HepG2 (cell line): ENCODE results near the gene NOTCH4. TPM values are rescaled to one million over a fixed set of nuclear protein-coding genes. Genes with fewer than 3 reads are reported as not detected.

Source experiments
- ATAC-seq: fragments of 200-7000 bp; cut with Tn5 transposase; 3 replicates; pipeline ENCODE4 v1.9.1; 2020; ENCODE audit warnings: mild to moderate bottlenecking, moderate library complexity
- Bru-seq: library from RNA; stranded (reverse); fragments of 400-500 nt; gene quantifications from one replicate; lab custom pipeline; 2021; lab: Mats Ljungman, UMichigan
- BruChase-seq, 2 experiments: library from RNA; stranded (reverse); fragments of 400-500 nt; gene quantifications; one replicate each; lab custom pipeline; 2021; lab: Mats Ljungman, UMichigan
- BruUV-seq: library from RNA; stranded (reverse); fragments of 400-500 nt; replicated peaks from 2 replicates; lab custom pipeline; 2021; lab: Mats Ljungman, UMichigan
- CTCF ChIA-PET: fragments of 300-600 bp; formaldehyde crosslinking; extraction: SDS; loops from one replicate; lab custom pipeline; 2021; ENCODE audit warnings: low total read pairs, inconsistent platforms, low intra/inter-chr PET ratio; lab: Yijun Ruan, JAX
- POLR2A ChIA-PET: fragments of 350-600 bp; sonication (Branson Sonifier 250); formaldehyde crosslinking; loops from one replicate; lab custom pipeline; 2020; ENCODE audit warnings: antibody characterized with exemption, inconsistent platforms; lab: Yijun Ruan, JAX
- DNase-seq: peaks from one replicate; pipeline ENCODE4 v3.0.0-alpha.2; 2015; ENCODE audit warnings: low spot score
- FAIRE-seq: peaks from 3 replicates; lab custom pipeline; 2011; peaks lifted over from hg19 to GRCh38; lab: Jason Lieb, UNC
- H2AFZ ChIP-seq: one replicate; pipeline ENCODE4 v1.6.1; 2011; ENCODE audit warnings: low read length, inconsistent platforms
- H3K27ac ChIP-seq: fragments of 300-600 bp; 3 replicates; pipeline ENCODE4 v1.8.0; 2011; ENCODE audit warnings: mixed run types, mild to moderate bottlenecking, mixed read lengths, low read length, inconsistent platforms; ENCODE audit not compliant: insufficient read depth; ENCODE audit errors: extremely low read length
- H3K27me3 ChIP-seq, 2 experiments: fragments of 200-600 bp in 1 of 2; 2 replicates in 1 of 2; 3 replicates in 1 of 2; pipeline versions ENCODE4 v1.6.0 to v1.8.0; 2011; ENCODE audit warnings: low read length in 2 of 2, mild to moderate bottlenecking in 2 of 2, moderate library complexity in 2 of 2, inconsistent platforms in 1 of 2; ENCODE audit not compliant: insufficient read depth in 2 of 2, control insufficient read depth in 1 of 2
- H3K36me3 ChIP-seq, 2 experiments: fragments of 200-600 bp in 1 of 2; replicated peaks in 1 of 2; 2 replicates in 1 of 2; 3 replicates in 1 of 2; pipeline versions ENCODE4 v1.5.1 to v1.8.0; 2011; ENCODE audit warnings: low read length in 2 of 2, inconsistent platforms in 1 of 2; ENCODE audit not compliant: insufficient read depth in 2 of 2, control insufficient read depth in 1 of 2
- H3K4me1 ChIP-seq: 2 replicates; pipeline ENCODE4 v1.5.1; 2012; ENCODE audit warnings: low read length, inconsistent platforms; ENCODE audit not compliant: insufficient read depth
- H3K4me2 ChIP-seq: 2 replicates; pipeline ENCODE4 v1.6.0; 2011; ENCODE audit warnings: low read depth, low read length, inconsistent platforms
- H3K4me3 ChIP-seq, 3 experiments: fragments of 200-600 bp in 1 of 3; sonication (generic), shearing (Covaris generic) in 1 of 3; replicated peaks in 1 of 3; 2 replicates each; pipeline ENCODE4 v1.5.1; 2011 to 2016; ENCODE audit warnings: low read length in 3 of 3, inconsistent platforms in 2 of 3, low read depth in 2 of 3, mild to moderate bottlenecking in 2 of 3, control low read depth in 1 of 3, mixed read lengths in 1 of 3; ENCODE audit not compliant: insufficient read depth in 1 of 3
- H3K79me2 ChIP-seq: one replicate; pipeline ENCODE4 v1.6.1; 2011; ENCODE audit warnings: low read length, inconsistent platforms; ENCODE audit not compliant: insufficient read depth
- H3K9ac ChIP-seq: 2 replicates; pipeline ENCODE4 v1.6.0; 2011; ENCODE audit warnings: mild to moderate bottlenecking, low read depth, low read length, inconsistent platforms; ENCODE audit not compliant: insufficient read depth
- H3K9me3 ChIP-seq: 2 replicates; pipeline ENCODE4 v1.5.1; 2012; ENCODE audit warnings: mild to moderate bottlenecking, low read length
- H4K20me1 ChIP-seq: 2 replicates; pipeline ENCODE4 v1.6.0; 2011; ENCODE audit warnings: inconsistent platforms, mild to moderate bottlenecking, low read length, moderate library complexity; ENCODE audit not compliant: insufficient read depth
- ETV6 ChIP-seq: sonication (generic); formaldehyde crosslinking; conservative IDR thresholded peaks from 2 replicates; pipeline ENCODE4 v1.4.0; 2020; ENCODE audit warnings: missing genetic modification reagents
- TAF15 ChIP-seq: fragments of 200-400 bp; formaldehyde crosslinking; IDR thresholded peaks from one replicate; pipeline ENCODE4 v1.6.1; 2018; ENCODE audit warnings: mild to moderate bottlenecking, low read depth, low read length; ENCODE audit not compliant: poor library complexity, severe bottlenecking
- ZC3H13 ChIP-seq: sonication (generic); formaldehyde crosslinking; IDR thresholded peaks from 2 replicates; pipeline ENCODE4 v1.8.1; 2023; ENCODE audit warnings: mild to moderate bottlenecking, missing genetic modification reagents, moderate library complexity
- ZNF614 ChIP-seq: IDR thresholded peaks from 2 replicates; pipeline ENCODE4 v1.6.1; 2018; ENCODE audit warnings: missing biosample characterization, missing genetic modification reagents, inconsistent platforms, borderline replicate concordance
- WGBS: methylation state at CpG from one replicate; pipeline ENCODE4 v1.1.6; 2017; ENCODE audit warnings: low lambda C conversion rate; 5-methylcytosine and 5-hydroxymethylcytosine counted together
- in situ Hi-C: cut with HindIII; loops from 2 replicates; pipeline ENCODE4 v1.10.0; 2017; ENCODE audit warnings: low pct_unique_long_range_greater_than_20kb; ENCODE audit not compliant: extremely low pct_ligation_motif_present
- intact Hi-C: fragments of 100-400 bp; cut with micrococcal nuclease; formaldehyde crosslinking; loops from one replicate; pipeline ENCODE4 v1.10.0; 2022; ENCODE audit not compliant: unreplicated experiment
- long read RNA-seq, 2 experiments: library from RNA in 1 of 2; library from polyadenylated mRNA in 1 of 2; stranded (forward) in 1 of 2; unstranded in 1 of 2; transcript quantifications; one replicate each; pipeline ENCODE4 v2.0.0, GENCODE V29; 2019 to 2022
- polyA minus RNA-seq, 3 experiments: library from RNA; depleted of rRNA, polyadenylated mRNA; stranded (reverse); fragments of >200 nt; gene quantifications; 2 replicates each; pipeline ENCODE4 v1.2.3, GENCODE V29; 2011; ENCODE audit warnings: low replicate concordance in 1 of 3
- polyA plus RNA-seq, 8 experiments: library from polyadenylated mRNA; depleted of rRNA in 3 of 8; stranded (reverse) in 7 of 8; unstranded in 1 of 8; fragments of >200 nt; fragmentation: Illumina TruSeq in 4 of 8; extraction: Trizol in 4 of 8; gene quantifications; 2 replicates each; pipeline versions ENCODE4 v1.2.1 to v1.2.3, GENCODE V29; 2011 to 2016; ENCODE audit warnings: low read depth in 4 of 8, missing spikeins in 1 of 8, mixed read lengths in 1 of 8; ENCODE audit not compliant: insufficient read depth in 1 of 8
- total RNA-seq, 5 experiments: library from RNA; depleted of rRNA; stranded (reverse); fragments of >200 nt; fragmentation: Illumina TruSeq; extraction: Trizol; gene quantifications; 2 replicates each; pipeline ENCODE4 v1.2.3, GENCODE V29; 2016; ENCODE audit warnings: low read depth in 1 of 5

The NOTCH4 gene
- total RNA-seq (2016; rRNA removed; fragmentation: Illumina TruSeq; extraction: Trizol) (0.51 and 0.66 TPM in 2 replicates), polyA plus RNA-seq (2011; rRNA removed) (0.83 and 1.2 TPM in 2 replicates), polyA minus RNA-seq (2011; rRNA and poly(A)+ RNA removed; ENCODE audit: low replicate concordance) (0.23 and 0.96 TPM in 2 replicates), Bru-seq, nascent RNA (percentile 24 among the genes with signal in this experiment), BruChase-seq, experiment 1, labeled RNA remaining after a 6-hour chase (percentile 17 among the genes with signal in this experiment), BruChase-seq, experiment 2, labeled RNA remaining after a 2-hour chase (percentile 21 among the genes with signal in this experiment)
- total RNA-seq (2016; cell fraction: cytosol; rRNA removed; fragmentation: Illumina TruSeq; extraction: Trizol; ENCODE audit: low read depth): 0.26 and 0.81 TPM in 2 replicates
- total RNA-seq (2016; cell fraction: insoluble cytoplasmic fraction; rRNA removed; fragmentation: Illumina TruSeq; extraction: Trizol): 0.55 and 0.93 TPM in 2 replicates
- 0.71 and 0.93 TPM in 2 replicates for total RNA-seq (2016; cell fraction: membrane; rRNA removed; fragmentation: Illumina TruSeq; extraction: Trizol)
- 0.44 and 0.78 TPM in 2 replicates for total RNA-seq (2016; cell fraction: nucleus; rRNA removed; fragmentation: Illumina TruSeq; extraction: Trizol)
- polyA plus RNA-seq (2011; cell fraction: cytosol; rRNA removed): 0.86 and 1.1 TPM in 2 replicates
- 0.84 and 1.4 TPM in 2 replicates for polyA plus RNA-seq (2011; cell fraction: nucleus; rRNA removed)
- polyA plus RNA-seq (2012): 0.75 and 0.96 TPM in 2 replicates
- 0.28 and 0.36 TPM in 2 replicates for polyA plus RNA-seq (2016; cell fraction: cytosol; fragmentation: Illumina TruSeq; extraction: Trizol; ENCODE audit: low read depth)
- polyA plus RNA-seq (2016; cell fraction: insoluble cytoplasmic fraction; fragmentation: Illumina TruSeq; extraction: Trizol; ENCODE audit: low read depth): 0.58 and 0.83 TPM in 2 replicates
- polyA plus RNA-seq (2016; cell fraction: membrane; fragmentation: Illumina TruSeq; extraction: Trizol; ENCODE audit: low read depth): 0.45 and 0.56 TPM in 2 replicates
- 0.87 and 1.6 TPM in 2 replicates for polyA plus RNA-seq (2016; cell fraction: nucleus; fragmentation: Illumina TruSeq; extraction: Trizol; ENCODE audit: insufficient read depth, low read depth)
- 0.70 TPM in 1 of 2 replicates, not detected in the other for polyA minus RNA-seq (2011; cell fraction: cytosol; rRNA and poly(A)+ RNA removed)
- 1.5 and 3.9 TPM in 2 replicates for polyA minus RNA-seq (2011; cell fraction: nucleus; rRNA and poly(A)+ RNA removed)
- long read RNA-seq, experiment 1, partial matches to known transcripts: 1 of 1 reads
- long read RNA-seq, experiment 1, other reads (novel, unspliced or antisense): 0 of 1 reads
- long read RNA-seq, experiment 2, partial matches to known transcripts: 7 of 7 reads
- long read RNA-seq, experiment 2, other reads (novel, unspliced or antisense): 0 of 7 reads

DNA sequence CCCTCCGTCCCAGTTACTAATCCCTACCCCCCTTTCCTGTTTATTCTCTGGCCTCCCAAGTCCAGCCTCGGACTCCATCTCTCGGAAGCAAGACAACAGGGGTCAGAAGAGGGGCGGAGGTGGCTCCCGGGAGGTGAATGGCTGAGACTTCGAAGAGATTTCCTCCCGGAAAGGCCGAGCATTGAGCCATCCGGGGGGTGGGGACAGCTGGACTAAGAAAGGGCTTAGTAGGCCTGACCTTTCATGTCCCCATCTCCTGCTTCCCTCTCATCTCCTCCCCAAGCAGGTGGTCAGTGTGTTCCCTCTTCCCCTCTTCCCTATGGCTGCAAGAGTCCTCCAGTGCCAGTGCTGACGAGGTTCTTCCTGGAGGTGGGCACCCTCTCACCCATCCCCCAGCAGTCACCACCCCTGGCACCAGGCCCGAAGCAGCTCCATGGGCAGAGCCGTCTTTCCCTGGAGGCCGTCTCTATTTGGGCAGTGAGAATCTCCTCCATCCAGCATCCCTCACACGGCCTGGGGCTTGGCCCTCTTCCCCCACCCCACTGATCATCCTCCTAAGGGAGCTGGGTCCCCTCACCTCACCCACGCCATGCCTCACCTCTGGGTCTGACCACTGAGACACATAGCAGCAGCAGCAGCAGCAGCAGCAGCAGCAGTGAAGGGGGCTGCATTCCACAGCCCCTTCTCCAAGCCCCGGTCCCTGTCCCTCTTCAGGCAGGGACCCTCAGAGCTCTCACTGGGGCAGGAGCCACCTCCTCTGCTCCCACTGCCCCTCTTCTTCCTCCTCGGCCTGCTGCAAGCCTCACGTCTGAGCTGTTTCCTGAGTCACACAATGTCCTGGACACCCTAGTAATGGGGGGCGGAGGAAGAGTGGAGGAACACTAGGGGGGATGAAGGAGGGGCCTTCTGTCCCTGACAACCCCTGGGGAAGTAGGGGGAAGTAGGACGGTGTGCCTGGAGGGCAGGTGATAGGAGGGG, at the start of gene NOTCH4:
TSS of gene NOTCH4 (minus strand) at position 810 of the 978 bp plus-strand sequence. CDS start at position 671, 139 bp downstream.
- Histone ChIP-seq H3K4me1 (no peaks in the 10 kb centered on the region), H3K4me2 (no peak within 1 kb of the TSS), H3K9ac (no peak within 1 kb of the TSS), H3K4me3 (no peak within 1 kb of the TSS), H3K36me3 (no peaks in the 10 kb centered on the region), H3K27me3 (peaks cover 2 to 63% of the 10 kb centered on the region in 2 experiments; a peak in 4 of 5 replicates), H4K20me1 (no peaks in the 10 kb centered on the region)
- in situ Hi-C loops (no loop called here), intact Hi-C loops (no loop called here)
- no TSS peak for BruUV-seq
- POLR2A ChIA-PET: no interaction called here
- WGBS: 19% methylated on average over 20 of the region's 20 CpGs
- no peak for DNase-seq
- ATAC-seq: no peak
- no peak for TF ChIP-seq ETV6 (CRISPR knock-in tag)
- no peak for TF ChIP-seq ZNF614 (CRISPR knock-in tag)
- no peak for TF ChIP-seq ZC3H13 (CRISPR knock-in tag)
- TF ChIP-seq TAF15: no peak
- TF ChIP-seq, all 625 proteins: peak for 0
- H3K9me3 ChIP-seq: no peaks in the 10 kb centered on the region
- H3K79me2 ChIP-seq: no peaks in the 10 kb centered on the region
- no peak within 1 kb of the TSS for H2AFZ ChIP-seq
- FAIRE-seq: no peak
- H3K27ac ChIP-seq: no peak within 1 kb of the TSS
- CTCF ChIA-PET: no interaction called here
